Gastrocnemius medialis (tissue), 4 donors: ENCODE results near the gene FAM193B. TPM values are rescaled to one million over a fixed set of nuclear protein-coding genes. Genes with fewer than 3 reads are reported as not detected.

Source experiments
- ATAC-seq, 2 donors: fragments of 150-250 bp; one replicate each; pipeline ENCODE4 v1.9.1; 2016
- DNase-seq, 2 donors: peaks; one replicate each; pipeline ENCODE4 v3.0.0-alpha.2; 2019
- H3K27ac ChIP-seq, 4 donors: fragments of 200-600 bp; sonication (generic); 1 replicate in 1 of 4; 2 replicates in 3 of 4; pipeline ENCODE4 v1.5.1; 2016 to 2018; ENCODE audit warnings: mild to moderate bottlenecking in 2 of 4, moderate library complexity in 1 of 4
- H3K27me3 ChIP-seq, 3 donors: fragments of 200-600 bp; sonication (generic) in 2 of 3; 1 replicate in 1 of 3; 2 replicates in 2 of 3; pipeline versions ENCODE4 v1.5.1 to v1.6.0; 2016 to 2019; ENCODE audit warnings: mild to moderate bottlenecking in 1 of 3, moderate library complexity in 1 of 3
- H3K36me3 ChIP-seq, 2 donors: fragments of 200-600 bp; sonication (generic) in 1 of 2; one replicate each; pipeline ENCODE4 v1.5.1; 2017 to 2018
- H3K4me1 ChIP-seq, 2 donors: fragments of 200-600 bp; sonication (generic) in 1 of 2; one replicate each; pipeline ENCODE4 v1.5.1; 2016 to 2017; ENCODE audit warnings: mild to moderate bottlenecking in 2 of 2
- H3K4me3 ChIP-seq, 4 donors: fragments of 200-600 bp; sonication (generic) in 3 of 4; 1 replicate in 1 of 4; 2 replicates in 3 of 4; pipeline ENCODE4 v1.5.1; 2016 to 2019; ENCODE audit warnings: mild to moderate bottlenecking in 2 of 4
- H3K9me3 ChIP-seq, 3 donors: fragments of 200-600 bp; sonication (generic) in 2 of 3; 1 replicate in 1 of 3; 2 replicates in 2 of 3; pipeline ENCODE4 v1.5.1; 2016 to 2019
- CTCF ChIP-seq, 5 experiments: fragments of 450-650 bp in 3 of 5; fragments of 200-600 bp in 2 of 5; sonication (generic) in 2 of 5; IDR thresholded peaks in 4 of 5; conservative IDR thresholded peaks in 1 of 5; 1 replicate in 4 of 5; 2 replicates in 1 of 5; pipeline ENCODE4 v1.5.1; 2016 to 2019; ENCODE audit warnings: antibody characterized with exemption in 5 of 5, mild to moderate bottlenecking in 3 of 5, moderate library complexity in 3 of 5
- POLR2A ChIP-seq, 2 donors: fragments of 450-650 bp; IDR thresholded peaks; one replicate each; pipeline ENCODE4 v1.6.1; 2017; ENCODE audit warnings: antibody characterized with exemption in 2 of 2, mild to moderate bottlenecking in 2 of 2, moderate library complexity in 2 of 2
- in situ Hi-C, 4 donors: fragments of 200-750 bp; cut with MboI; loops; one replicate each; pipeline versions ENCODE4 v1.15.0 to v1.8.0; 2017; ENCODE audit warnings: low sequenced_read_pairs in 4 of 4
- intact Hi-C: fragments of 100-400 bp; cut with DNase I; formaldehyde crosslinking; loops from one replicate; pipeline ENCODE4 v1.15.1; 2023; ENCODE audit warnings: low total_unique reads
- total RNA-seq, 4 donors: library from RNA; depleted of rRNA; stranded (reverse); fragments of >200 nt; gene quantifications; one replicate each; pipeline versions ENCODE4 v1.1.0 to v1.2.3, GENCODE V29; 2016

Gene FAM193B
- total RNA-seq, 4 donors from 2014 or later = 13.2 to 21.3 (median 16.6) TPM

GRCh38 chr5:177514541-177514940 lies 39.8 kb downstream of the FAM193B start:
- in situ Hi-C loops (loop anchor here in 1 of 4 donors (25.0 kb wide), 1 partner anchor 127 kb away; the partner anchor contains the start of gene SLC34A1), intact Hi-C loops (no loop called here)
- Histone ChIP-seq H3K27ac (no peak overlapping the region), H3K9me3 (no peaks in the 10 kb centered on the region), H3K36me3 (peaks cover 0 to 57% of the 10 kb centered on the region in 2 donors), H3K27me3 (no peaks in the 10 kb centered on the region), H3K4me3 (no peak overlapping the region), H3K4me1 (peaks cover 20 to 28% of the 10 kb centered on the region in 2 donors)
- no peak for TF ChIP-seq CTCF (IDR thresholded peaks at IDR 0.05 in 4 of 5, conservative IDR thresholded peaks at IDR 0.05 in 1 of 5)
- TF ChIP-seq POLR2A (IDR thresholded peaks at IDR 0.05) = no peak
- DNase-seq (no peak), ATAC-seq (no peak)

GRCh38 chr5:177513500-177513899 lies 40.9 kb downstream of the FAM193B start:
- no peak for DNase-seq
- H3K27me3 ChIP-seq = no peaks in the 10 kb centered on the region
- H3K27ac ChIP-seq = no peak overlapping the region
- in situ Hi-C loops (loop anchor here in 1 of 4 donors (25.0 kb wide), 1 partner anchor 126 kb away; the partner anchor contains the start of gene SLC34A1), intact Hi-C loops (no loop called here)
- no peak overlapping the region for H3K4me3 ChIP-seq
- peaks cover 0 to 57% of the 10 kb centered on the region in 2 donors for H3K36me3 ChIP-seq
- no peak for ATAC-seq
- TF ChIP-seq POLR2A (IDR thresholded peaks at IDR 0.05) (no peak), CTCF (IDR thresholded peaks at IDR 0.05 in 4 of 5, conservative IDR thresholded peaks at IDR 0.05 in 1 of 5) (no peak)
- peaks cover 17 to 24% of the 10 kb centered on the region in 2 donors for H3K4me1 ChIP-seq
- H3K9me3 ChIP-seq = no peaks in the 10 kb centered on the region

GRCh38 chr5:177512736-177513380 lies 41.5 kb downstream of the FAM193B start:
- H3K27ac ChIP-seq = no peak overlapping the region
- TF ChIP-seq POLR2A (IDR thresholded peaks at IDR 0.05) (no peak), CTCF (IDR thresholded peaks at IDR 0.05 in 4 of 5, conservative IDR thresholded peaks at IDR 0.05 in 1 of 5) (no peak)
- no peak overlapping the region for H3K4me3 ChIP-seq
- in situ Hi-C loops (loop anchor here in 1 of 4 donors (25.0 kb wide), 1 partner anchor 126 kb away; the partner anchor contains the start of gene SLC34A1), intact Hi-C loops (no loop called here)
- DNase-seq (no peak), ATAC-seq (no peak)
- peaks cover 17 to 24% of the 10 kb centered on the region in 2 donors for H3K4me1 ChIP-seq
- H3K36me3 ChIP-seq = peaks cover 0 to 57% of the 10 kb centered on the region in 2 donors
- no peaks in the 10 kb centered on the region for H3K9me3 ChIP-seq
- no peaks in the 10 kb centered on the region for H3K27me3 ChIP-seq

GRCh38 chr5:177511796-177512675 lies 42.3 kb downstream of the FAM193B start:
- no peak overlapping the region for H3K4me3 ChIP-seq
- H3K36me3 ChIP-seq = peaks cover 0 to 57% of the 10 kb centered on the region in 2 donors
- peaks cover 17 to 20% of the 10 kb centered on the region in 2 donors for H3K4me1 ChIP-seq
- ATAC-seq (no peak), DNase-seq (no peak)
- intact Hi-C loops = no loop called here
- no peaks in the 10 kb centered on the region for H3K9me3 ChIP-seq
- no peak overlapping the region for H3K27ac ChIP-seq
- no peaks in the 10 kb centered on the region for H3K27me3 ChIP-seq
- in situ Hi-C loops = loop anchor here in 1 of 4 donors (25.0 kb wide), 1 partner anchor 125 kb away; the partner anchor contains the start of gene SLC34A1
- TF ChIP-seq POLR2A (IDR thresholded peaks at IDR 0.05) = no peak
- TF ChIP-seq CTCF (IDR thresholded peaks at IDR 0.05 in 4 of 5, conservative IDR thresholded peaks at IDR 0.05 in 1 of 5) = no peak
